HG02642 (cell line): ENCODE data around the gene EVA1C.
"Not testable (repeated sequence)": the region's sequence is repeated elsewhere in the genome, so short reads cannot be mapped to it uniquely, and the experiment has no call there.

Experiments used
- ATAC-seq: cut with Tn5 transposase; IDR thresholded peaks from one replicate; pipeline ENCODE4 v1.9.1; 2021; ENCODE audit warnings: mild to moderate bottlenecking; ENCODE audit not compliant: unreplicated experiment, poor library complexity

The EVA1C gene, protein sequence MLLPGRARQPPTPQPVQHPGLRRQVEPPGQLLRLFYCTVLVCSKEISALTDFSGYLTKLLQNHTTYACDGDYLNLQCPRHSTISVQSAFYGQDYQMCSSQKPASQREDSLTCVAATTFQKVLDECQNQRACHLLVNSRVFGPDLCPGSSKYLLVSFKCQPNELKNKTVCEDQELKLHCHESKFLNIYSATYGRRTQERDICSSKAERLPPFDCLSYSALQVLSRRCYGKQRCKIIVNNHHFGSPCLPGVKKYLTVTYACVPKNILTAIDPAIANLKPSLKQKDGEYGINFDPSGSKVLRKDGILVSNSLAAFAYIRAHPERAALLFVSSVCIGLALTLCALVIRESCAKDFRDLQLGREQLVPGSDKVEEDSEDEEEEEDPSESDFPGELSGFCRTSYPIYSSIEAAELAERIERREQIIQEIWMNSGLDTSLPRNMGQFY

DNA sequence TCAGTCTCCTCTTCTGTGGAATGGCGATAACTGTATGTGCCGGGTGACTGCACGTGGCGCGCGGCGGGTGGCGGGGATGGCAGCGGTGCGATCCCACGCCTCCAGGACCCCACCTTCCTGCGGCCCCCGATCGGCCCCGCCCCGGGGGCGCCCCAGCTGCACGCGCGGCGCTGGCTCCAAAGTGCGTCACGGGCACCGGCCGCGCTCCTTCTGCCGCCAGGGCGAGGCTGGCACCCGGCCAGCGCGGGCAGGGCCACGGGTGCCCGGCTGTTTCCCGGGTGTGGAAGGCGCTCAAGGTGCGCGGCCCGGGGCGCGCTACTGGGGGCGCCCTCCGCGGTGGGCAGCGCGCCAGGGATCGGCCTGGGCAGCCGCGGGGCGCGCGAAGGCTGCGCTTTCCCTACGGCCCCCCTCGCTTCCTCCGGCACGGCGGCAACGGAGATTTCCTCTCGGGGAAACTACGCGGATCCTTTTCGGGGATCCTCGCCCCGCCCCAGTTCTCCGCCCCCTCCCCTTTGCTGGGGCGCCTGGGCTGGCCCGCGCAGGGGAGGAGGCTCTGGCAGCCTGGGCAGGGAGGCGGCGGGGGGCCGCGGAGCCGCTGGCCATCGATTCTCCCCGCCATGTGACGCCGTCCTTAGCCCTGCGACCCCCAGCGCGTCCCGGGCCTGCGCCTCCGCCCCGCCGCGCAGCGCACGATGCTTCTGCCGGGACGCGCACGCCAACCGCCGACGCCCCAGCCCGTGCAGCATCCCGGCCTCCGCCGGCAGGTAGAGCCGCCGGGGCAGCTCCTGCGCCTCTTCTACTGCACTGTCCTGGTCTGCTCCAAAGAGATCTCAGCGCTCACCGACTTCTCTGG, at the start of gene EVA1C:
TSS of gene EVA1C (plus strand) at position 545 of the 853 bp plus-strand sequence. CDS start at position 693, 148 bp downstream.
- no peak for ATAC-seq

DNA sequence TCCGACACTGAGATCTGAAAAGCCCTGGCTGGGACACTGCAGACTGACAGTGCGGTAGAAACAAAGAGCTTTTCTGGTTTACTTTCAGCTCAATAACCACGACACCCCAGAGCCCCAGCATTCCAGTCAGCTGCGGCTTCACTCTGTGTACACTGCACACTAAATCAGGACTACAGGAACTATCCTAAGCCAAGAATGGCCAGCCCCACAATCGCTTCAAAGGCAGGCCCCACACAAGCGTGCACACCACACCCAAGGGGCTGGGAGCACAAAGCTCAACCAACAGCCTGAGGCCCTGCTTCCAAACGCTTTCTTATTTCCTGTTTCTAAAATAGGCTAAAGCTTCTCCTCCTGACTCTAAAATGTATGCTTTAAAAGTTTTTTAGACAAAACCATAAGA, 48.1 kb upstream of the EVA1C start:
- ATAC-seq: no peak

DNA sequence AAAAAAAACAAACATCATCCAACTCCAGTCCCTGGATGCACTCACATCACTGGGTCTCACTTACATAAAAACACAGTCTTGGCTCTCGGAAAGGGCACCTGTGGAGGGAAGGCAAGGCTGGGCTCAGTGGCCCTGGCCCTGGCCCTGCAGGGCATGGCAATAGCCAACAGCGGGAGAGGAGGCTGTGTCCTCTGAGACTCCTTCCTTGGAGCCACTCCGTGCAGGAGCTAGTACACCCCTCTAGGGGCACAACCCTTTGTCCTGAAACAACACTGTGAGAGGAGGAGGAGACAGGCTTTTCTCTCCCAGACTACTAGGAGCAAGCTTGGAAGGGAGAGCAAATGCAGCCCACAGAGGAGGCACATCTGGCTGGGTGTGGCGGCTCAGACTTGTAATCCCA, 47.7 kb upstream of the EVA1C start:
- no peak for ATAC-seq

DNA sequence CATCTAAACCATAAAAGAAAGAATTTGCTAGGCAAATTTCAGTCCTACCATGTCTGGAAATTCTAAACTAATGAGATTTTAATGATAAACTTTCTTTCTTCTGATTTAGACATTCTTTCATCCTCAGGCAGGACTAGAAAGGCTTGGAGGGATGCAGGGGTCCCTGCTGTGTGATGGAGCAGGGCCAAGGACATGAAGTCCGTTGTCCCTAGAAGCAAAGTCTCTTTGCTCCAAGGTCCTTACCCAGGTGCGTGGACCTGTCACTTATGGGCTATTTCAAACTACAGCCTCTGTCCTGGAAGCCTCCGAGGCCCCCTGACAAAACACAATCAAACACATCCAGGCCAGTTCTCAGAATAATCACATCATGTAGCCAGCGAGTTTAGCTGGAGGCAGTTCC, 46.3 kb upstream of the EVA1C start:
- ATAC-seq: no peak

DNA sequence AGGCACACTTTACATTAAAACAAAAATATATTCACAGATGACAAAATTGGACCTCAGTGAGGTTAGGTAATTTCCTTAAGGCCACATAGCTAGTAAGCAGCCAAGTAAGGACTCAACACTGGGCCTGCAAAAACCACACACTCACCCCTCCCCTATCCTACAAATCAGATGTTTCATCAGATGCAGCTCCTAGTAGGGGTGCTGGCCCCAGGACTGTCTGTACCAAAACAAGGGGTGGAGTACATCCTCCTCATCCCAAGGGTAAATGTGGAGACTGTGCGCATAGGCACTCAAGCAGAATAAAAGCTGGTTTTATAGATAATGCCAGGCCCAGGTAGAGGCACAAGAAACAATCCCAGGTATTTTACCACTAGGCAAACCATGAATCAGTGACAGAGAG, 45.3 kb upstream of the EVA1C start:
- ATAC-seq: no peak

DNA sequence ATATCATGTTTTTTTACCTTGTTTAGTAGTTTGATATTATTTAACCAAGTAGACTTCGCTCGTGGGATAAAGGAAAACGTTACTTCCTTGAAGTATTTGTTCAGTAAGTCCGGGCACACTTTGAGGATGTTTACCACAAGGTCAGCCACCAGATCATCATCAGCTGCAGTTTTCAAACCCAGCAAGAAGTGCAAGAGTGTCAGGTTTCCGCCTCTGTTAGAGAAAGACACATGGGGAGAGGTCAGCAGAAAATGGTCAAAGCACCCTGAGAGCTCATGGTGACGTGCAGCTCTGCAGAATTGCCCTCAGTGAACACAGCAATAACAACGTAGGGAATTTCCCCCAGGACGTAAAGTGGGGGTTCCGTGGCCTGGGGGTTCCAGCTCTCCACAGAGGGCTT, 44.1 kb upstream of the EVA1C start:
- ATAC-seq: no peak

DNA sequence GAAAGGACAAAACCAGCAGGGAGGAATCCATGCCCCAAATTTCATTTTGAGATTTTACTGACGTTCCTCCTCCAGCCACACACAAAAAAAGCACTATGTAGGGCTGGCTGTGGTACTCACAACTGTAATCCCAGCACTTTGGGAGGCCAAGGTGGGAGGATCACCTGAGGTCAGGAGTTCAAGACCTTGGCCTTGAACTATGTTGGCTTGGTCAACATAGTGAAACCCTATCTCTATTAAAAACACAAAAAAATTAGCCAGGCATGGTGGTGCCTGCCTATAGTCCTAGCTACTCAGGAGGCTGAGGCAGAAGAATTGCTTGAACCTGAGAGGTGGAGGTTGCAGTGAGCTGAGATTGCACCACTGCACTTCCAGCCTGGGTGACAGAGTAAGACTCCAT, 43.5 kb upstream of the EVA1C start:
- ATAC-seq: not testable (repeated sequence)

DNA sequence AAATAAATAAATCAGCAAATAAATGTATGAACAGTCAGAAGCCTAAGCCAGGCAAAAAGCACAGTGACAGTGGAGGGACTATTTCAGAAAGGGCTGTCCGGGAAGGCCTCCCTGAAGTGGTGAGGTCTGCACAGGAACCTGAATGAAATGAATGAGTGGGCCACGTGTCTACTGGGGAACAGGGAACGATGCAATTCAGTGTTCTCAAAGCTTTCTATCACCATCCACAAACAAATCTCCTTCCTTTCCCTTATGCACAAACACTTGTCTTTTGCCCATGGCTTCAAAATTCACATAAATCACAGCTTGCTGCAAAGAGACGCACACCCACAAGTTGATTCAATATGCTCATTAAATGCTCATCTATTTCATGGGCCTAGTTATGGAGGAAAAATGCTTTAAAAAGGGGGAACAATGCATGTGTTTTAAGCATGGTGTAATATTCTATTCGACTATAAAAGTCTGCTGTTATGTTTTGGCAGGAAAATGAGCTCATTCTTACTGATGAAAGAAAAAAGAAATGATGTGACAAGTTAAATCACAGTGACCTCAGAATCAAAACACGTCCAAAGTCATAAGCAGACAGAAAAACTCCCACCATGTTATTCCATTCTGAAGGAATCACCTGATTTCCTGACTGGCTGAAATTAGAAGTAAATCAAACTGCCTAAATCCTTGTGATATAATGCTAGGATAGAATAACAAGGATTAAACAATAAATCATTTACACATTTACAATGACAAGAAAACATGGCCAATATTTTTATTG, 41.3 kb upstream of the EVA1C start:
- ATAC-seq: no peak

DNA sequence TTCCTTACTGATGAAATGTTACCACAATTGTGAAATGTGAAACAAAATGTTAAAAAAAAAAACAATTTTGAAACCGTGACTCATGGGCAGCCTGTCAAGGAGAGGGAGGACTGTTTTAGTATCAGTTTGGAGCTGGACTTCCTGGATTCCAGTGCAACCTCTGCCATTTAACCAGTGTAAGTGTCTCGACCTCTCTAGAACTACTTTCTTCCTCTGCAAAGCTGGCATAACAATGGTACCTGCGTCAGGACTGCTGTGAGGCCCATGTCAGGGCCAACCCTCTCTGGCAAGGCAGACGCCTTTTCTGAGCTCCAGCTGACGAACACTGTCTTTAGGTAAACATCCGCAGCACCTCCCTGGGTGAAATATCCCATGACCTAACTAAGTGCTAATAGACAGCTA, 40.6 kb upstream of the EVA1C start:
- ATAC-seq: no peak

DNA sequence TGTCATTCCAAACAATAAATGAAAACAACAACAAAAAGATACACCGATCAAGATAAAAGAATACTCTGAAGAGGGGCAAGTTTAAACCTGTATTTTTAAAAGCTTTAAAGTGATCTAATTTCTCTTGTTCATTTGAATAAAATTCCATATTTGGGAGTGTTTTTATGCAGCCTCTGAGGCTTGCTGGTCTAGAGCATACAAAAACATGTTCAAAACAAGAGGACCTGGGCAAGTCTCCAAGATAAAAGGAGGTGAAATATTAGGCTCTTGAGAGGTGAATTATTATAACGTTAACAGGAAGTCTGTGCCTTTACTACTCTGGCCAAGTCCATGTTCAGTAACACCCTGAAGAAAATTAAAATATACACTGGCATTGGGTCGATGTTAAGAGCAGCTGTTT, 39.8 kb upstream of the EVA1C start:
- no peak for ATAC-seq

DNA sequence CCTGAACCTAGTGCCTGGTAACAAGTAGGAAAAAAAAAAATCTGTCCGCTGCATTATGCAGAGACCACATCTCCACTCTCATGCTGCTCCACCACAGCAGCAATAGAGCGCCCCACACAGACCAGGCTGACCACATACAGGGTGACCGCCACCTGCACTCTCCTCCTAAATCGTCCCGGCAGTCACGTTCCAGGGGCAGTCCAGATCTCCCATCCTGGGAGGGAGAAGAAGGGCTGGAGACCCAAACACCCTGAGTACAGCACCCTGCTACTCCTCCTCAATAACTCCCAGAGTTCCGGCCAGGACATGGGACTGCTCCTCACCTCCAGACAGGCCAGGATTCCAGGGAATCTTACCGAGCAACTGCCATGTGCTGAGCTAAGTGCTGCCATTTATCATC, 35.0 kb upstream of the EVA1C start:
- no peak for ATAC-seq

DNA sequence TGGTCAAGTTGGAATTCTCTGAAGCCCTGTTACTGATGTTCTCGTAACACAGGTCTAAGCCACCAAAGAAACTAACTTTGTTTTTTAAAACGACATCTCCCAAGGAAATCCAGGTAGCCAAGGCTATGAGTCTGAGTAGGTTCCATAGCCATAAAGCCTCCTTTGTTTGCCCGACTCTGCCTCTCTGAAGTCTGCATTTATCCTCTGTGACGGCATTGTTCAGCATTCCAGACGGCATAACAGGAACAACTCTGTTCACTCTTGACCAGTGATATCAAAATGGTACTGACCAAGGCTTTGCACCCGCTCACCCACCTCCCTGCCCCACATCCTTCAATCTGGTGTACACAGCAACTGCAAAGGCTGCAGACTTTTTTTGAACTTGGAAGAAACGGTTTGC, 34.5 kb upstream of the EVA1C start:
- ATAC-seq: no peak

DNA sequence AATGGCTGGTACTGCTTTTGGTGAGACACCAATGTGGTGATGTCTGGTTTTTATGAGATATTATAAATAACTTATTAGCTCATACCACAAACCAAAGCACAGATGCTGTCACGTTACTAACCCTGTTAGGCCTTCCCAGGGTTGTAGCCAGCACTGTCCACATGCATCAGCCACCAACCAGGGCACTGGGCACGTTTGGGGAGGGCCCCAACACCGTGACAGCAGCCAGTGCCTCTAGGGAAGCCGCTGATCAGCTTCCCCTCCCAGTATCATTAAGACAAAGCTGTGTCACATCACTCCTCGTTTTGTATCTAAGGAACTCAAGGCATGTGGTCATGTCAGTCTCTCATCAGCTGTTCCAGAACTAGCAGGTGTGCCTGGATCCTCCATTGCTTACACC, 33.5 kb upstream of the EVA1C start:
- no peak for ATAC-seq

DNA sequence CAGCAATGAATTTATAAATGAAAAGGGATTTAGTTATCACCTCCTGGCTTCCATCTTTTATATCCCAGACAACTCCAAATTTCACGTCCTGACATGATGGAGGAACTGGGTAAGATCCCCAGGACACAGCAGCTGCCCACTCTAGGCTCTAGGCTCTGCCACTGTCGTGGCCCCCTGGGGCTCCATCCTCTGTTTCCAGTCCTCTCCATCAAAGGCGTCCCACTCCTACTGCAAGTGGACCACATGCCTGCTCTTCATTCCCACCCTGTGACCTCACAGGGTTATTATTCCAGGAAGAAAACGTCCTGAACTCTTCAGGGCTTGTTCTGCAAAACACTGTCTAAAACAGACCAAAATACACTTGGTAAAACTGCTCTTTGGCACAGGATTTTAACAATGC, 31.6 kb upstream of the EVA1C start:
- ATAC-seq: no peak

DNA sequence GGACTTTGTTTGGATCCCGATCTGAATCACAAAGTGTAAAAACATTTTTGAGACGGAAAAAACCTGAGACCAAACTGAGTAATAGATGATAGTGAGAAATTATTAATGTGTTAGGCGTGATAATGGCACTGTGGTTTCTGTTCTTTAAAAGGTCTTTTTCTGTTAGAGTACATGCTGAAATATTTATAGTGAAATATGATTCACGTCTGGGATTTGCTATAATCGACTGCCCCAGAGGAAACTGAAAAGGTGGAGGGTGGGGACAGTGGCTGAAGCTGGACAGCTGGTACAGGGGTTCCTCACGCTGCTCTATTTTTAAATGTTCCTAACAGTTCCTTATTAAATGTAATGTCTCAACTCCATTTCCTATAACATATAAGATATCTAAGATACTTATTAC, 30.9 kb upstream of the EVA1C start:
- no peak for ATAC-seq

DNA sequence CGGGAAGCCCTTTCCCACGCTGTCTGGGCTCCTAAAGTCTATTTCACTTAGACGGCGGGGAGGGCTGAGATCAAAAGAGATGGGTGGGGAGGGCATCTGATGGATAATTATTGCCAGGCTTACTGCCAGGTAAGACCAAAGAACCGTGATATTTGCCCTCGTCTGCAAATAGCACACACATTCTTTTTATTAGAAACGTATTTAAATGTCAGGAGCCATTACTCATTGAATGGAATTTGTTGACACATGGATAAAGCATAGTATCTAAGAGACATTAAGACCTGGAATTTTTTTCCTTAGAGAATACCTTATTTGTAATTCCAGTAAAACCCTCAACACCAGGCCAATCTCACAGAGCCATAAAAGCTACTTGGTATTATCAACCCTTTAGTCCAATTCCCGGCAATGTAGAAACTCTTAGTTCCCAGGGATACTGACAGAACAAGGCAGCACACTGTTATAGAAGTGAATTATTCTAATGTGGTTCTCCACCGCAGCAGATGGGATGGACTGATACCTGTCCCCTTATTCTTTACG, 30.3 kb upstream of the EVA1C start:
- no peak for ATAC-seq

DNA sequence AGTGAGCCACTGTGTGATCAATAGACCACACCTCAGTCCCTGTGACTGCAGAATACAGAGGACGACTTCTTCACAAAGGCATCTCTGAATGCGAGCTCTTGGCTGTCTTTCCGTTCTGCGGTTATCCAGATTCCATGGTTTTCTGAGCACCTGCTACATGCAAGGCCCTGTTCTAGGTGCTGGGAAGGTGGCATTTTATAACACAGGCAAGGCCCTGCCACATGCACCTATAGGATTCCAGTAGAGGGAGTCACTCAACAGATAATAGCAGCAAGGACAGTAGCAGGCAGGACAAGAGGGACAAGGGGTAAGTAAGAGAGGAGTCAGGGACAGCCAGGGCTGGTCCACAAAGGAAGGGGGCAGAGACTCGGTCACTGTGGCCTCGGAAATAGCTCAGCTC, 28.7 kb upstream of the EVA1C start:
- no peak for ATAC-seq

DNA sequence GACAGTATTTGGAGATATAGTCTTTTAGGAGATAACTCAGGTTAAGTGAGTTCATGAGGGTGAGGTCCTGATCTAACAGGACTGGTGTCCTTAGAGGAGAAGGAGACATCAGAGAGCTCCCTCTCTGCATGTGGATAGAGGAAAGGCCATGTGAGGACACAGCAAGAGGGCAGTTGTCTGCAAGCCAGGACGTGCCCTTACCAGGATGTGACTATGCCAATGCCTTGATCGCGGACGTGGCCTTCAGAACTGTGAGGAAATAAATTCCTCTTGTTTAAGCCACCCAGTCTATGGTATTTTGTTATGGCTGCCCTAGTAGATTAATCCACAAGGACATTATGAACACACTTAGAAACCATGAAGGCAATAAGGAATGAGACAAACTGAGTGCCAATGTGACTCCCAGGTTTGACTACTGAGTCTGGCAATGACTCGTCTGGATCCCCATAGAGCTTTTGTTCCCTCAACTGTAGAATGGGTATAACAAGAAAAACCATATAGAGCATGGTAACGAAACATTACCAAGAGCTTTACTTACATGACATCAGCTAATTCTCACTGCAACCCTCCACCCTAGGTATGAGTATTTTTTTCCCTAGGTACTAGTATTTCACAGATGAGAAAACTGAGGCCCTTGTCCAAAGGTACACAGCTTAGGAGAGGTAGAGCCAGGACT, 26.2 kb upstream of the EVA1C start:
- no peak for ATAC-seq

DNA sequence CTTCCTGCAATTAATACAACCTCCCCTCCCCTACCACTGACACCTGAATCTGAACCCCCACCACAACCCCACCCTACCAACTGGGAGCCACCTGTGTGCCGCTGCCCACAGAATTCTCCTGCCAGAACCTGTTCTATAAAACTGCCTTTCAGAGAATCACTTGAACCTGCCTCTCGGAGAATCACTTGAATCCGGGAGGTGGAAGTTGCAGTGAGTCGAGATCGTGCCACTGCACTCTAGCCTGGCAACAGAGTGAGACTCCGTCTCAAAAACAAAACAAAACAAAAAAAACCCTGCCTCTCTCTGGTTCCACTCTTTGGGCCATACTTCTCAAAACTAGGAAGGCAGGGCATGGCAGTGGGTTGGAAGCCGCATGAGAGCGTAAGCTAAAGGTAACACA, 25.4 kb upstream of the EVA1C start:
- no peak for ATAC-seq

DNA sequence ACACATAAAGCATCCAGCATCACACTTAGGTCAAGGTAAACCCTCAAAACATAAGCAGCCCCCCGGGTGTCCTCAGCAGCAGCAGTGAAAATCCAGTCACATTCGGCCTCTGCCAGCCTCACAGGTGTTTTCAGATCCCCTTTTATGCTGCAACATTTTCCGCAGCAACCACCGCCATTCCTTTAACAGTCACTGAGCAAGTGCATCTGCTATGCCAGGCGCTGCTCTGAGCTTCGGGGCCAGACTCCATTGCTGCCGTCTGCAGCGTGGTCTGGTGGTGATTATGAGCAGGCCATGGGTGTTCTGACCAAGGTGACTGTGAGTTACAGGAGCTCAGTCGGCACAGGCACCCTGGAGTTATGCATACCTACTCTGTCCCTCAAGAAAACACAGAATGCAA, 24.2 kb upstream of the EVA1C start:
- no peak for ATAC-seq
